ENCODE data around the gene RPGRIP1L.

- no peak for TF ChIP-seq POLR2A (IDR thresholded peaks at IDR 0.05)
- TF ChIP-seq, protein P1, sequence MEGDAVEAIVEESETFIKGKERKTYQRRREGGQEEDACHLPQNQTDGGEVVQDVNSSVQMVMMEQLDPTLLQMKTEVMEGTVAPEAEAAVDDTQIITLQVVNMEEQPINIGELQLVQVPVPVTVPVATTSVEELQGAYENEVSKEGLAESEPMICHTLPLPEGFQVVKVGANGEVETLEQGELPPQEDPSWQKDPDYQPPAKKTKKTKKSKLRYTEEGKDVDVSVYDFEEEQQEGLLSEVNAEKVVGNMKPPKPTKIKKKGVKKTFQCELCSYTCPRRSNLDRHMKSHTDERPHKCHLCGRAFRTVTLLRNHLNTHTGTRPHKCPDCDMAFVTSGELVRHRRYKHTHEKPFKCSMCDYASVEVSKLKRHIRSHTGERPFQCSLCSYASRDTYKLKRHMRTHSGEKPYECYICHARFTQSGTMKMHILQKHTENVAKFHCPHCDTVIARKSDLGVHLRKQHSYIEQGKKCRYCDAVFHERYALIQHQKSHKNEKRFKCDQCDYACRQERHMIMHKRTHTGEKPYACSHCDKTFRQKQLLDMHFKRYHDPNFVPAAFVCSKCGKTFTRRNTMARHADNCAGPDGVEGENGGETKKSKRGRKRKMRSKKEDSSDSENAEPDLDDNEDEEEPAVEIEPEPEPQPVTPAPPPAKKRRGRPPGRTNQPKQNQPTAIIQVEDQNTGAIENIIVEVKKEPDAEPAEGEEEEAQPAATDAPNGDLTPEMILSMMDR (IDR thresholded peaks at IDR 0.05), result no peak
- no peak for TF ChIP-seq POLR2AphosphoS5 (IDR thresholded peaks at IDR 0.05; ENCODE audit: insufficient read depth in 1 of 2, low read depth in 1 of 2)
Measured at GRCh38 chr16:53629607-53630312, 73.9 kb downstream of the RPGRIP1L start.
